ENCODE data around the gene LHX3.

DNA sequence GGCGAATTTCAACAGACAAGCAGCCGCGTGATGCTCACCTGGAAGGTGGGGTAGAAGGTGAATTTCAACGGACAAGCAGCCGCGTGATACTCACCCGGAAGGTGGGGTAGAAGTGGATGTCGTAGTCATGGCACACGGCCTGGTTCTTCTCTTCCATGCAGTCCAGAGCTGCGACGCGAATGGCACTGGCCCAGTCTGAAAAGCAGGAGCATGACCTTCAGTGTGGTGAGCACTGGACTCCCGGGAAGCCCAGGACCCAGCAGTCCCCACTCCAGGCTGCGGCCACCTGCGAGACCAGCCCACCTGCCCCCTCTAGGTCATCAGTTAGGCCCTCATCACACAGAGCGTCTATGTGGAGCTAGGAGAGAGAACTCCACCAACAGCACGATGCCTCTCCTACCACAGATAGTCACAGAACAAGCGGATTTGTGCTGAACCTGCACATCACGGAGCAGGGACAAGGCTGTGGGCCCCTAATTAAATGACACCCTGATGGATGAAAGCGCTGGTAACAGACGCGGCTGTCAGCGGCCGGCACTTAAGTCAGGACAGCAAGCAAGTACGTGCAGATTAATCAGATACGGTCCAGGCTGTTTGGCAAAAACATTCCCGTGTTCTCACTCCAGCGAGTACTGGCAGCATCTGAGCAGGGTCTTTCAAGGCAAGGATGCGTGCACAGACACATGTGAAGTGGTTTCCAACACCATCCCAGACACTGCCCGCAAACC is 21.9 kb upstream of the LHX3 start:
- TF ChIP-seq, protein P1, sequence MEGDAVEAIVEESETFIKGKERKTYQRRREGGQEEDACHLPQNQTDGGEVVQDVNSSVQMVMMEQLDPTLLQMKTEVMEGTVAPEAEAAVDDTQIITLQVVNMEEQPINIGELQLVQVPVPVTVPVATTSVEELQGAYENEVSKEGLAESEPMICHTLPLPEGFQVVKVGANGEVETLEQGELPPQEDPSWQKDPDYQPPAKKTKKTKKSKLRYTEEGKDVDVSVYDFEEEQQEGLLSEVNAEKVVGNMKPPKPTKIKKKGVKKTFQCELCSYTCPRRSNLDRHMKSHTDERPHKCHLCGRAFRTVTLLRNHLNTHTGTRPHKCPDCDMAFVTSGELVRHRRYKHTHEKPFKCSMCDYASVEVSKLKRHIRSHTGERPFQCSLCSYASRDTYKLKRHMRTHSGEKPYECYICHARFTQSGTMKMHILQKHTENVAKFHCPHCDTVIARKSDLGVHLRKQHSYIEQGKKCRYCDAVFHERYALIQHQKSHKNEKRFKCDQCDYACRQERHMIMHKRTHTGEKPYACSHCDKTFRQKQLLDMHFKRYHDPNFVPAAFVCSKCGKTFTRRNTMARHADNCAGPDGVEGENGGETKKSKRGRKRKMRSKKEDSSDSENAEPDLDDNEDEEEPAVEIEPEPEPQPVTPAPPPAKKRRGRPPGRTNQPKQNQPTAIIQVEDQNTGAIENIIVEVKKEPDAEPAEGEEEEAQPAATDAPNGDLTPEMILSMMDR (IDR thresholded peaks at IDR 0.05) = no peak
- TF ChIP-seq POLR2A (IDR thresholded peaks at IDR 0.05) = no peak
